NCI-H2196 (cell line): ENCODE measurements around the gene SP1.
"Not testable (repeated sequence)": the region's sequence is repeated elsewhere in the genome, so short reads cannot be mapped to it uniquely, and the experiment has no call there.

Source experiments
- DNase-seq: peaks from one replicate; lab custom pipeline; 2025; ENCODE audit not compliant: unreplicated experiment; lab: John Stamatoyannopoulos, UW

SP1 gene

GRCh38 chr12:53358836-53359419, 21.0 kb upstream of the SP1 start:
- no peak for DNase-seq

GRCh38 chr12:53361638-53362037, 18.3 kb upstream of the SP1 start:
- not testable (repeated sequence) for DNase-seq

- no peak for DNase-seq
Measured at GRCh38 chr12:53365245-53365904, 14.6 kb upstream of the SP1 start.

- DNase-seq: not testable (repeated sequence)
Measured at GRCh38 chr12:53373554-53374133, 6.3 kb upstream of the SP1 start.

GRCh38 chr12:53374277-53374676, 5.7 kb upstream of the SP1 start:
- DNase-seq: not testable (repeated sequence)

GRCh38 chr12:53376747-53377146, 3.2 kb upstream of the SP1 start:
- no peak for DNase-seq

GRCh38 chr12:53378222-53378621, 1.8 kb upstream of the SP1 start:
- DNase-seq: no peak

- DNase-seq: peak; percentile 46
Measured at GRCh38 chr12:53378724-53379388, 1.1 kb upstream of the SP1 start.

- DNase-seq: peak; percentile 99
Measured at GRCh38 chr12:53379389-53380103, 430 bp upstream of the SP1 start.

GRCh38 chr12:53380794-53381730, 1.1 kb downstream of the SP1 start:
- no peak for DNase-seq

- peak; percentile 18 for DNase-seq
Measured at GRCh38 chr12:53381731-53382630, 2.0 kb downstream of the SP1 start.

- DNase-seq: no peak
Measured at GRCh38 chr12:53383258-53383657, 3.3 kb downstream of the SP1 start.

GRCh38 chr12:53386381-53386780, 6.4 kb downstream of the SP1 start:
- DNase-seq: not testable (repeated sequence)

GRCh38 chr12:53388932-53389331, 9.0 kb downstream of the SP1 start:
- no peak for DNase-seq

GRCh38 chr12:53389702-53390101, 9.7 kb downstream of the SP1 start:
- DNase-seq: no peak

GRCh38 chr12:53391724-53392123, 11.7 kb downstream of the SP1 start:
- no peak for DNase-seq

- no peak for DNase-seq
Measured at GRCh38 chr12:53399896-53400295, 19.9 kb downstream of the SP1 start.

- DNase-seq: not testable (repeated sequence)
Measured at GRCh38 chr12:53402351-53402750, 22.4 kb downstream of the SP1 start.

GRCh38 chr12:53402871-53403270, 22.9 kb downstream of the SP1 start:
- DNase-seq: no peak
